Liver (tissue), 9 donors: ENCODE measurements around the gene ARHGAP27. TPM values are rescaled to one million over a fixed set of nuclear protein-coding genes. Genes with fewer than 3 reads are reported as not detected.
A peak's percentile ranks its signal among the peaks of the same experiment; 100 is the strongest.

Experiments used
- DNase-seq: peaks from one replicate; pipeline ENCODE4 v3.0.0-alpha.2; 2017; ENCODE audit warnings: low spot score
- H3K27ac ChIP-seq, 2 donors: one replicate each; pipeline ENCODE4 v1.7.0; 2013; ENCODE audit warnings: inconsistent platforms in 2 of 2, low read length in 2 of 2, control low read depth in 1 of 2, low read depth in 1 of 2, mild to moderate bottlenecking in 1 of 2
- H3K27me3 ChIP-seq, 4 donors: one replicate each; pipeline versions ENCODE4 v1.6.1 to v1.7.0; 2013; ENCODE audit warnings: low read length in 3 of 4, inconsistent platforms in 1 of 4, mild to moderate bottlenecking in 1 of 4, moderate library complexity in 1 of 4; ENCODE audit not compliant: control insufficient read depth in 4 of 4, insufficient read depth in 4 of 4
- H3K36me3 ChIP-seq, 4 donors: one replicate each; pipeline versions ENCODE4 v1.6.1 to v1.7.0; 2013; ENCODE audit warnings: low read length in 3 of 4, mild to moderate bottlenecking in 3 of 4, low read depth in 1 of 4, moderate library complexity in 1 of 4; ENCODE audit not compliant: control insufficient read depth in 4 of 4, insufficient read depth in 3 of 4
- H3K4me1 ChIP-seq, 4 donors: one replicate each; pipeline versions ENCODE4 v1.6.1 to v1.7.0; 2013; ENCODE audit warnings: low read length in 3 of 4, mild to moderate bottlenecking in 3 of 4, moderate library complexity in 1 of 4; ENCODE audit not compliant: control insufficient read depth in 4 of 4, insufficient read depth in 4 of 4
- H3K4me3 ChIP-seq, 3 donors: one replicate each; pipeline versions ENCODE4 v1.6.1 to v1.7.0; 2013; ENCODE audit warnings: low read length in 3 of 3, control low read depth in 1 of 3, low read depth in 1 of 3, mild to moderate bottlenecking in 1 of 3
- H3K9ac ChIP-seq, 2 donors: one replicate each; pipeline ENCODE4 v1.7.0; 2013; ENCODE audit warnings: low read length in 2 of 2, mild to moderate bottlenecking in 2 of 2, moderate library complexity in 2 of 2, control low read depth in 1 of 2, low read depth in 1 of 2
- H3K9me3 ChIP-seq, 4 donors: one replicate each; pipeline versions ENCODE4 v1.6.1 to v1.7.0; 2013; ENCODE audit warnings: low read length in 3 of 4; ENCODE audit not compliant: control insufficient read depth in 4 of 4
- ATF3 ChIP-seq: IDR thresholded peaks from 2 replicates; pipeline ENCODE4 v1.6.1; 2016; ENCODE audit warnings: antibody characterized with exemption
- CTCF ChIP-seq: fragments of 150-350 bp; IDR thresholded peaks from 2 replicates; pipeline ENCODE4 v1.5.1; 2017; ENCODE audit warnings: improper control_type of control experiment, low read depth, low read length; ENCODE audit not compliant: missing input control
- EGR1 ChIP-seq, 2 donors: IDR thresholded peaks; 2 replicates each; pipeline ENCODE4 v1.6.1; 2016 to 2018; ENCODE audit warnings: antibody characterized with exemption in 2 of 2, low read depth in 2 of 2
- FOXA1 ChIP-seq: IDR thresholded peaks from 2 replicates; pipeline ENCODE4 v1.6.1; 2016; ENCODE audit warnings: antibody characterized with exemption
- FOXA2 ChIP-seq: IDR thresholded peaks from 2 replicates; pipeline ENCODE4 v1.6.1; 2016; ENCODE audit warnings: antibody characterized with exemption
- GABPA ChIP-seq, 2 donors: IDR thresholded peaks in 1 of 2; conservative IDR thresholded peaks in 1 of 2; 2 replicates each; pipeline ENCODE4 v1.6.1; 2016; ENCODE audit warnings: antibody characterized with exemption in 2 of 2, mild to moderate bottlenecking in 1 of 2, moderate library complexity in 1 of 2
- HNF4A ChIP-seq, 2 donors: conservative IDR thresholded peaks; 2 replicates each; pipeline ENCODE4 v1.6.1; 2016; ENCODE audit warnings: antibody characterized with exemption in 2 of 2, mild to moderate bottlenecking in 2 of 2
- HNF4G ChIP-seq: IDR thresholded peaks from 2 replicates; pipeline ENCODE4 v1.6.1; 2016; ENCODE audit warnings: antibody characterized with exemption
- JUND ChIP-seq, 2 donors: IDR thresholded peaks; 2 replicates each; pipeline ENCODE4 v1.6.1; 2016; ENCODE audit warnings: antibody characterized with exemption in 2 of 2
- MAX ChIP-seq: IDR thresholded peaks from 2 replicates; pipeline ENCODE4 v1.6.1; 2016; ENCODE audit warnings: antibody characterized with exemption
- NR2F2 ChIP-seq: IDR thresholded peaks from 2 replicates; pipeline ENCODE4 v1.6.1; 2016; ENCODE audit warnings: antibody characterized with exemption
- RAD21 ChIP-seq, 2 donors: IDR thresholded peaks; 2 replicates each; pipeline ENCODE4 v1.6.1; 2016; ENCODE audit warnings: antibody characterized with exemption in 2 of 2, mild to moderate bottlenecking in 2 of 2
- REST ChIP-seq: IDR thresholded peaks from 2 replicates; pipeline ENCODE4 v1.6.1; 2016; ENCODE audit warnings: antibody characterized with exemption, mild to moderate bottlenecking
- RXRA ChIP-seq, 2 donors: IDR thresholded peaks; 2 replicates each; pipeline ENCODE4 v1.6.1; 2017 to 2018; ENCODE audit warnings: antibody characterized with exemption in 2 of 2, mild to moderate bottlenecking in 1 of 2
- SP1 ChIP-seq: IDR thresholded peaks from 2 replicates; pipeline ENCODE4 v1.6.1; 2018; ENCODE audit warnings: antibody characterized with exemption, mild to moderate bottlenecking
- TAF1 ChIP-seq: conservative IDR thresholded peaks from 2 replicates; pipeline ENCODE4 v1.6.1; 2016; ENCODE audit warnings: antibody characterized with exemption, mild to moderate bottlenecking
- YY1 ChIP-seq: IDR thresholded peaks from 2 replicates; pipeline ENCODE4 v1.6.1; 2016; ENCODE audit warnings: antibody characterized with exemption, mild to moderate bottlenecking
- ZBTB33 ChIP-seq: IDR thresholded peaks from 2 replicates; pipeline ENCODE4 v1.6.1; 2016; ENCODE audit warnings: antibody characterized with exemption
- WGBS: extraction: QIAGEN DNeasy Blood & Tissue Kit; methylation state at CpG from one replicate; pipeline ENCODE4 v1.1.7; 2013; 5-methylcytosine and 5-hydroxymethylcytosine counted together
- polyA plus RNA-seq, 2 donors: library from polyadenylated mRNA; stranded (reverse) in 1 of 2; unstranded in 1 of 2; fragments of 200-250 nt in 1 of 2; fragments of >200 nt in 1 of 2; fragmentation: Nextera tagmentation in 1 of 2; extraction: Ambion mirVana in 1 of 2; gene quantifications; one replicate each; pipeline versions ENCODE4 v1.2.1 to v1.2.3, GENCODE V29; 2013 to 2015
- total RNA-seq, 2 donors: library from RNA; depleted of rRNA; stranded (reverse); fragments of >200 nt; gene quantifications; one replicate each; pipeline ENCODE4 v1.2.3, GENCODE V29; 2014
- donor health status: healthy.
- donor health status: healthy.
- donor health status: healthy.
- donor health status: healthy.
- donor health status: healthy.

Gene ARHGAP27
- total and polyA plus RNA-seq, 4 donors, result 1.8 to 10.9 (median 7.8) TPM

GRCh38 chr17:45425125-45425983 is 7.3 kb downstream of the ARHGAP27 start:
- peak; percentile 58 for DNase-seq
- H3K4me1 ChIP-seq, result peaks cover 6 to 21% (median 14%) of the 10 kb centered on the region in 4 donors
- no peaks in the 10 kb centered on the region for H3K36me3 ChIP-seq
- peak; percentile 59 to 71 for TF ChIP-seq RAD21 (IDR thresholded peaks at IDR 0.05)
- no peak for TF ChIP-seq EGR1 (IDR thresholded peaks at IDR 0.05; ENCODE audit: low read depth in 2 of 2)
- no peak for TF ChIP-seq JUND (IDR thresholded peaks at IDR 0.05)
- TF ChIP-seq CTCF, result peak; percentile 13
- TF ChIP-seq FOXA1, result no peak
- TF ChIP-seq SP1, result peak; percentile 35
- no peak for TF ChIP-seq GABPA (IDR thresholded peaks at IDR 0.05 in 1 of 2, conservative IDR thresholded peaks at IDR 0.05 in 1 of 2)
- TF ChIP-seq HNF4A (conservative IDR thresholded peaks at IDR 0.05), result peak in 1 of 2 donors; percentile 22
- TF ChIP-seq REST, result no peak
- TF ChIP-seq YY1, result no peak
- no peak for TF ChIP-seq ZBTB33
- TF ChIP-seq ATF3, result no peak
- TF ChIP-seq RXRA (IDR thresholded peaks at IDR 0.05), result peak in 1 of 2 donors; percentile 22
- no peak for TF ChIP-seq MAX
- TF ChIP-seq HNF4G, result no peak
- TF ChIP-seq FOXA2, result no peak
- no peak for TF ChIP-seq TAF1
- no peak for TF ChIP-seq NR2F2
- H3K9ac ChIP-seq, result no peak overlapping the region
- H3K27me3 ChIP-seq, result no peaks in the 10 kb centered on the region
- WGBS, result 26% methylated on average over 18 of the region's 18 CpGs
- H3K9me3 ChIP-seq, result no peaks in the 10 kb centered on the region
- H3K27ac ChIP-seq, result no peak overlapping the region
- H3K4me3 ChIP-seq, result peak overlapping the region in 1 of 3 donors; percentile 23
